Inflammatory macrophage treated with lipopolysaccharide for 1 hour (primary cell): ENCODE results near the gene C10orf105.
A peak's percentile ranks its signal among the peaks of the same experiment; 100 is the strongest.

Experiments used
- DNase-seq, 2 donors: peaks; one replicate each; pipeline ENCODE4 v3.0.0-alpha.2; 2020 to 2022

C10orf105 gene

DNA sequence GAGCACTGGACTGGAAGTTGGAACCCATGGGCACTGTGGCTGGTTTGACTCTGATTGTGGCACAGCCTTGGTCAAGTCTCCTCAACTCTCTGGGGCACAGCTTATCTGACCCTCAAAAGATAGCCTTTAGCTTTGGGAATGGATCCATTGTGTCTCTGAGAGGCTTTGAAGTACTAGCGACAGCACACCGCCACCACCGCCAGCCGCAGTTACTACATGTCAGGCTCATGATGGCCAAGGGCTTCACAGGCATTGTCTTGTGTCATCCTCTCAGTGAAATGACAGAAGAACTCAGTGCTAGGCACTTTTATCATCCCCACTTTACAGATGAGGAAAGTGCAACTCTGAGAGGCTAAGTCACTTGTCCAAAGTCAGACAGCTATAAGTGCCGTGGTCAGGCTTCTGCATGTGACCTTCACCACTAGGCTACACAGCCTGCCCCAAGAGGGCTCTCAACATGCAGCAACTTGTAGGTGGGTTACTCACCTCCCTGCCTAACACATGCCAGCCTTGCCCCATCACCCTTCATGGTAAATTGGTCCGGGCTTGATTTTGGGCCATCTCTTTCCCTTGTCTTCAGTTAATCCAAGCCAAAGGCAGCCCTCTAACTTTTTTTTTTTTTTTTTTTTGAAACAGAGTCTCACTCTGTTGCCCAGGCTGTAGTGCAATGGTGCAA lies 44.1 kb downstream of the C10orf105 start:
- DNase-seq, result no peak

DNA sequence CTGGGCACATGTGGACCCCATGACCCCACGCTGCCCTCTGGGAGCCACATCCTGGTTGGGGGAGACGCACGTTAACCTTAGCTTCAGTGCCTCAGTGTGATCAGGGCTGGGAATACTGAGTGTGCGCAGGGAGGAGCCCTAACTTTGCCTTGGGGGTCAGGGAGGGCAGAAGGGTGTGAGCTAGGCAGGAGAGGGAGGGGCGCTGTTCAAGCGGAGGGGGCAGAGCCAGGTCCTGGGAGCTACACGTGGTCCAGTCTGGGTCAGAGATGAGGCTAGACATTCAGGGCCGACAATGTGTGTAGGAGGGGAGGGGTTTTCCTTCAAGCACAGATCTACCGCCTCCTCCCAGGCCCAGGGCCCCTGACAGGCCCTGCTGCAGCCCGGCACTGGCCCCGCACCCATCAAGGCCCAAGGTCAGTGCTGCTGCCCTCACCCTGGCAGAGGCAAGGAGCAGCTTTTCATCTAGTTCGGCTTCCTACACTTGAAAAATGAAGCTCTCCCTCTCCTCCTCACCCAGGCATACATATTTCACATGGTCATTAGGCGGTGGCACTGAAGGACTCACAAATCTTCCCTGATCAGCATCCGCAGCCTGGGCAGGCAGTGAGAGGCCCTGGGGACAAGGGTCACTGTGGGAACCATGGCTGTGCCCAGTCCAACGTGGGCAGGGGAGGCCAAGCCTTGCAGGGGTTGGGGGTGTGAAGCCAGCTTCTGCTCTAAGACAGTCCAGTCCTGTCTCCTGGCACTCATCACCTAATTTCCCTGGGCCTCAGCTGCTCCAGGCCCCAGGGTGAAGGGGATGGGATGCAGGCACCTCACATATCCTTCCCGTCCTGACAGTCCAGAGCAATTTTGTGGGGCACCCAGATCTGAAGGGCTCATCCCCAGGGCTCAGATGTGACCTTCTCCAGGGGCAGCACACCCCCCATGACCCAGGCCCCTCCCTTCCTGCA lies 47.3 kb downstream of the C10orf105 start:
- no peak for DNase-seq

DNA sequence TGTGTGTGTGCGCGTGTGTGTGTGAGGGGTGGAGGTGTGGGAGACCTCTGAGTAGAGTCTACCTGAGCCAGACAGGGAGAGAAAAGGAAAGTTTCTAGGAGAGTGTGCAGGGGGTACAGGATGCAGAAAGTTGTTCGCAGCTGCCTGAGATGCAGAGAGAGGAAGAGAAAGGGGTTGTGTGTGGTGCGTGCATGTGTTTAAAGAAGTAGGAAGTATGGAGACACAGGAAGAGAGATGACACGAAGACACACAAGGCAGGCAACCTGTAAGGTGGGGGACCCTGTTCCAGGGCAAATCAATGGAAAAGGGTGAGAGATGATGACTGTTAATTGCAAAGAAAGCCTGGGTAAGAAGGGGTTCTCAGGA lies 52.2 kb downstream of the C10orf105 start:
- DNase-seq, result peak in 1 of 2 donors; percentile 11

DNA sequence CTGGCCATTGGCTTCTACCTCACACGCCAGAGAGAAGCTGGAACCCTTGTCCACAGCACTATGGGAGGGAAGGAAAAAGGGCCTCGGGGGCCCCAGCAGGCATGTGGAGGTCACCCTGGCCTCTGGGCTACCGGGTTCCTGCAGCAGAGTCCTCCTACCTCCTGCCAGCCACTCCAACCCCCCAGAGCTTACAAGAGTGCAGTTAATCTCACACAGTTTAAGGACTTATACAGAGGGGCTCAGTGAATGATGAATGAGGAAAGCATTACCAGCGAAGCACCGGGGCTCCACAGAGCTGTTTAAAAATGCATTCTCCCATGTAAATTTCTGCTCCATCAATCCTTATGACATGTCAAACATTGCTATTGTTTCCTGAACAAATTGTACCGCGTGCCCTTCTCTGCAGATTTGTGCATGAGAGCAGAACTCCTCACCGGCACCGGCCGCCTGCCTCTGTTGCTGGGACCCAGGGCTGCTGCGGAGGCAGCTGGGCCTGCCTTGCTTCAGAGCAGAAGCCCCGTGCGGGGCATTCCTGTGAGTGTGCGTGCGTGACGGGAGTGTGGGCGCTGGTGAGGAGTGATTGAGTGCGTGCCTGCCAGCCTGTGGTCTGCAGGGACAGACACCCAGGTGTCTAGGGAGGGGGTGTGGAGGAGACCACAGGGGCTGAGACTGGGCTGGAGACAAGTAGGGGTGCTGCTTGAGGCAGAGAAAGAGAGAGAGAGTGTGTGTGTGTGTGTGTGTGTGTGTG lies 52.8 kb downstream of the C10orf105 start:
- peak in 1 of 2 donors; percentile 24 for DNase-seq

DNA sequence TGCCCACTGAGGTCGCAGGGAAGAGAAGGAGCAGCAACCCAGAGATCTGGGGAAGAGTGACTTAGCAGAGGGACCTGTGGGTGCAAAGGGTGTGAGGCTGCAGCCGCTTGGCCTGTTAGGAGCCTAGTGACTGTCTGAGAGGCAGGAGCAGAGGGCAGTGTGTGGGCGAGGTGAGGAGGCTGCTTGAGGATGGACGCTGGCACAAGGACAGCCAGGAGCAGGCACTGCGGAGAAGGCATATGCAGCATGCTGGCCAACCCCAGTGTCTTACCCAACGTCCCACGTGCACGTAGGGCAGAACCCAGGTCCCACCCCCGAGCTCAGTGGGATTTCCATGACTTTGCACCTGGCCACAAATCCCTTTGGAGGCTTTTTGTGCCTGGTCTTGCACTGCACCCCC lies 54.1 kb downstream of the C10orf105 start:
- DNase-seq, result no peak

DNA sequence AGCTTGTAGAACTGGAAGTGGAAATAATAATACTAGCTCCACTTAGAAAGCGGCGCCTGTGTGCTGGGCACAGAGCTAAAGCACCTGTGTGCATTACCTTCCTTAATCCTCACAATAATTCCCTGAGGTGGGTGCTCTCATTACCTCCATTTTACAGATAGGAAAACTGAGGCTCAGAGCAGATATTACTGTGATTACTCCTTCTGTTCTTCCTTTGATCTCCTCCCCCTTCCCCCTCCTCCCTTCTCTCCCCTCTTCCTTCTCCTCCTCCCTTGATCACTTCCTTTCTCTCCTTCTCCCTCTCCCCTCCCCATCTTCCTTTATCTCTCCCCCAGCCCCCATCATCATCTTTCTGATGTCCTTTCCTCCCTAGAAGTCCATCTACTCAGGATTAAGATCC lies 55.0 kb downstream of the C10orf105 start:
- DNase-seq, result no peak

DNA sequence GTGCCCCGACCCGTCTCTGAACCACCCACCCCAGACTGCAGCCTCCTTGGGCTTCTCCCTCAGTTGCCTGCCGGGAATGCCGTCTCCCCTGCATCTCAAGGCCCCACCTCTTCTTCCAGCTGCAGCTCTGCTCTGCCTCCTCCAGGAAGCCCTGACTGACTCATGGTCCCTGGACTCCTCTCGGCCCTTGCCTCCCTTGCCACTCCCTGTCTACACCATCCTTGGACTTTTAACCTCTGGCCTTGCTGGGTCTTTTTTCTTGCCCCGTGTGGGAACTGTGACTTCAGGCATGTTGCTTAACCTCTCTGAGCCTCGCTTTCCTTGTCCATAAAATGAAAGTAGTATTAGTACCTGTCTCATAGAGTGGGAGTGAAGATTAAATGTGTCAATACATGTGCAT lies 56.3 kb downstream of the C10orf105 start:
- DNase-seq, result no peak

DNA sequence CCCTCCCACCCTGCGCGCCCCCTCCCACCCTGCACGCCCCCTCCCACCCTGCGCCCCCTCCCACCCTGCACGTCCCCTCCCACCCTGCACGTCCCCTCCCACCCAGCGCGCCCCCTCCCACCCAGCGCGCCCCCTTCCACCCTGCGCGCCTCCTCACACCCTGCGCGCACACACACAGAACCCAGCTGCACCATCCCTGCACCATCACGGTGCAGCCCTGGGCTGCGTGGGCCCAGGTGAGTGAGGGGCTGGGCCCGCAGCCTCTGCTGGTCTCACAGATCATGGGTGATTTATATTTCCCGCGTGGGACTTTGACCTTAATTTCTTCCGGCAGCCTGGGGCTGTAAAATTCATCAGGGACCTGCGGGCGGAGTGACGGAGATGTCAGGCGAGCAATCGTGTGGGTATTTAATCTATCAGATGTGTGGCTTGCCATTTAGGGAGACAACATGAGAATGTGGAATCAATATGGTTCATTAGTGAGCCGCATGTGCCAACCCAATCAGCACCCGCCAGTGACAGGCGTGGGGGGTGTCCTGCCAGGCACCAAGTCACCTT lies 57.7 kb downstream of the C10orf105 start:
- no peak for DNase-seq
